ENCODE measurements around the gene HOXC6.
A peak's percentile ranks its signal among the peaks of the same experiment; 100 is the strongest.

Gene HOXC6

GRCh38 chr12:54028314-54029201 lies at the start of gene HOXC6:
TSS of gene HOXC6 (plus strand) at chr12:54028440. CDS start at chr12:54028522, 82 bp downstream.
- no peak for DNase-seq

GRCh38 chr12:53978477-53979356 lies 49.5 kb upstream of the HOXC6 start:
- DNase-seq: no peak

DNA sequence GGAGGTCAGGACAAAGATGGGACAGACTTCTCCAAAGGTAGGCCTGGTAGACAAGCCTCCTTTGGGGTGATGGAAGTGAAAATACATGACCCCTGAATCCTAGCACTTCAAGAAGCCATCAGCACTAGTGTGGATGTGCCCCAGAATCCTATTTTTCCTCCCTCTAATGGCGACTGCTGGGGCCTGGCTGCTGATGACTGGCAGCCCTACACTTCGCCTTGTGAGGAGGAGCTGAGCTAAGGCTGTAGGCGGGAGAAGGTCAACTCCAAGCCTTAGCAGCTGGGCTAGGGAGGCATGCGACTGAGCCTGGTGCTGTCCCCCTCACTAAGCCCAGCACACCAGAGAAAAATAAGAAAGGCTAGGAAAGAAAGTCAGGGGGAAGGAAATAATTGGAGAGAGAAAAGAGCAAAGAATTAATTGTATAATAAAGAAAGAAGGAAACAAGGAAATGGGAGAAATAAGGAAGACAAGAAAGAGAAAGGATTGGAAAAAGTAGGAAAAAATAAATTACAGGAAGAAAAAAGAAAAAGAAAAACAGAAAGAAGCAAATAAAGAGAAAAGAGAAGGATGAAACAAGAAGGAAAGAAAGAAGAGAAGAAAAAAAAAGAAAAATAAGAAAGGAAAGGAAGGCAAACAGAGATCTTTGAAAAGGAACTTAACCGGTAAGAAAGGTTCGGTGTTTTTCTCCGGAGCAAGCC lies 48.0 kb upstream of the HOXC6 start:
- DNase-seq: no peak

DNA sequence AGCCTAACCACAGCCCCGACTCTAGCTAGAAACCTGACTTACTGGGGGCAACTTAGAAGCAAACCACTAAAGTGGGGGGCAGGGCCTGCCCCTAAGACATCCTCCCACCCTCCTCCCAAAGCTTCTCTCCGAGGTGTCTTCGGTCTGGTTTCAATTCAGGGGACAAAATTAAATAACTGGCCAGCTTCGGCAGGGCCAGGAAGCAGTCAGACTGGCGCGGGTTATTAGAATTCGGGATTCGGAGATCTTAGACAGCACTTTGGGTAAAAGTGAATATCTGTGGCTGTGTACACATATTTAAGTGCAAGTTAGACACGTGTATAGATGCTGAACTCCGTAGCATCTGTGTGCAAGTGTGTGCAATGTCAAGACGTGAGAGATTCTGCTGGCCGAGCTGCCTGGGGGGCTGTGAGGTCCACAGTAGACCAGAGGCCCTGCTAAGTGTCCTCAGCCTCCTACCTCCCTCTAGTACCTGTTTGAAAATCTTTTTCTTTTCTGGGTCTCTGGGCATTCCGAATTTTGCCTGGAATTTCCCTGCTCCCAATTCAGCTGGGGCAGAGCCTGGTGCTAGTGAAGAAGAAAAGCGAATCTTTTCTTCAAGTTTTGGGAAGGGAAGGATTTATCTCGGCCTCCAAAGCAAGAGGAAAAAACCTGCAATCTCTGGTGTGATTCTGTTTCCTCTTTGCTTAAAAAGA lies 47.3 kb upstream of the HOXC6 start:
- DNase-seq: no peak

- DNase-seq: no peak
These were observed 46.3 kb upstream of the HOXC6 start for GRCh38 chr12:53981634-53982565.

GRCh38 chr12:53982648-53983567 lies 45.3 kb upstream of the HOXC6 start:
- DNase-seq: no peak

DNA sequence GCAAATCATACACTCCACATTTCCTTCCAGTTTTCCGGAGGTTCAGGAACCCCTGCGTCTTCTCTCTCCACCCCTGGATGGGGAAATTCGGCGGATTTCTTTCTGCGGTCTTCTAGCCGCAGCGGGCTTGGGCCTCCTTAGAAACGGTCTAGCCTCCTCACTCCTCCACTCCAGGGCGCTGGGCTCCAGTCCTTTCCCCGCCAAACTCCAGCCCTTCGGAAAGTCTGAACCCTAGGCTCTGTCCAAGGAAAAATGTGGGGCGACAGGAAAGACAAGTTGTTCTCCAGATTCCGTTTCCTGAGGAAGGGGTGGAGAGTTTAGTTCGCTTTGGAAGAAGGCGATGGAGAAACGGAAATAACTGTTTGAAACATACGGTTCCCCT lies 44.7 kb upstream of the HOXC6 start:
- DNase-seq: no peak

GRCh38 chr12:53983950-53984572 lies 44.2 kb upstream of the HOXC6 start:
- DNase-seq: no peak

DNA sequence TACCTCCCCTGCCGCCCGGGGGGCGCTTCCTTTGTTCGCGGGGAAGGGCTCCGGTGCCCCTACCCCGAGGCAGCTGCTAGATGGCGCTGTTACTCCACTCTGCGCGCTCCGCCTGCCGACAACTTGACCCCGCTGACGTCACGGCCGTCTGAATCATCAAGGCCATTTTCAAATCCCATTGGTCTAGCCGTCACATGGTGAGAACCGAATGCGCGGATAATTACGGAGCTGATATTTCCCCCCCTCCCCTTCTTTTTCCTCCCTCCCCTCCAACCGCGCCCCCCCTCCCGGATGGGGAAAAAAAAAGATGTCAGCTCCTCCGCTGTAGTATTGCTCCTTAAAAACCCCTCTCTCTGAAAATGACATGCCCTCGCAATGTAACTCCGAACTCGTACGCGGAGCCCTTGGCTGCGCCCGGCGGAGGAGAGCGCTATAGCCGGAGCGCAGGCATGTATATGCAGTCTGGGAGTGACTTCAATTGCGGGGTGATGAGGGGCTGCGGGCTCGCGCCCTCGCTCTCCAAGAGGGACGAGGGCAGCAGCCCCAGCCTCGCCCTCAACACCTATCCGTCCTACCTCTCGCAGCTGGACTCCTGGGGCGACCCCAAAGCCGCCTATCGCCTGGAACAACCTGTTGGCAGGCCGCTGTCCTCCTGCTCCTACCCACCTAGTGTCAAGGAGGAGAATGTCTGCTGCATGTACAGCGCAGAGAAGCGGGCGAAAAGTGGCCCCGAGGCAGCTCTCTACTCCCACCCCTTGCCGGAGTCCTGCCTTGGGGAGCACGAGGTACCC lies 43.1 kb upstream of the HOXC6 start, which contains the start of gene HOXC10:
HOXC10 (plus strand) TSS at position 246 of the 791 bp plus-strand sequence; CDS start at position 360, 114 bp downstream.
- DNase-seq: peak; percentile 90

GRCh38 chr12:53985692-53985993 lies 42.6 kb upstream of the HOXC6 start:
- no peak for DNase-seq

DNA sequence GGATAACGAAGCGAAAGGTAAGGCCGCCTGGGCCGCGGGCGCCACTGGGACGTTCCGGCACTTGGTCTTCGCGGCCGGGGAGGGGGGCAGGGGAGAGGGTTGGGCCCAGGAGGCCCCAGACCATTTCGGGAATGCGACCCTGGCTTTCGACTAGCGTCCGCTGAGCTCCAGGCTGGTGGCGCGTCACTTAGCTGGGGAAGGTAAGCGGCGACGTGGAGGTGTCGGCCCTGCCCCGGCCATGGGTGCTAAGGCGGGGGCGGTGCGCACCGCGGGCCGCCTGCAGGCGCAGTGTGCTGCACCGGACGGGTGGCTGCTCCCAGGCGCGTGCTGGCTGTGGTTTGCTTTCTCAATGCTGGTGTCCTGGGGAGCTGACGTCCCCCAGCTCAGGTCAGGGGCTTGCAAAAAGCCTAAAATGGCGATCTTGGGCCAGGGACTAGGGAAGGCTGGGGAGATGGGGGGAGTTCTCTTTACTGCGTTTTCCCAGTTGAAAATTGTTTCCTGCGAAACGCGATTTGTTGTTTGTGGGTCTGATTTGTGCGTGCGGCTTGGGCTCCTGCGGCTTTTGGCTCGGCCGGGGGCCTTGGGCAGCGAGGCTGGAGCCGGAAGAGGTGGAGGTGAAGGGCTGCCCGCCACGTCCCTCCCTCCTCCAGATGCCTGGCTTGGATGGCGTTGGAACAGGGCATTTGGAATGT lies 42.1 kb upstream of the HOXC6 start:
- peak; percentile 23 for DNase-seq

- no peak for DNase-seq
These were observed 41.4 kb upstream of the HOXC6 start for GRCh38 chr12:53986686-53987483.

DNA sequence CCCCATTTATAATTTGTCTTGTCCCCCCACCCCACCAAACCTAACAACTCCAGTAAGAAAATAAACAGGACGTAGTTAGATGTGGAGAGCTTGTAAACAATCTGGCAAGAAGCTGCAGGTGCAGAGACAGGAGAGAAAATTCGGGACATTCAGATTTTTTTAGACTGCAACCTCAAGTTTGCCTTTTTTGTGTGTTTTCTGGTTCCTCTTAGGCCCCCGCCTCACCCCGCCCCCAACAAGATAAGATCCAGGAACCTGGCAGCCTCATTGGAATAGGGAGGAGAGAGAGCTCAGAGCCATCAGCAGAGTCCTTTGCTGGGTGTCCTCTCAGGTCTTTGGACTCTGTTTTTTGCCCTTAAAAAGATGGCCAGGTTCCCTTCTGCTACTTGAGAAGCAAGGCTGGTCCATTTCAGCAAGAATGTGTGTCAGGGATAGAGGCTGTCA lies 40.4 kb upstream of the HOXC6 start:
- no peak for DNase-seq

DNA sequence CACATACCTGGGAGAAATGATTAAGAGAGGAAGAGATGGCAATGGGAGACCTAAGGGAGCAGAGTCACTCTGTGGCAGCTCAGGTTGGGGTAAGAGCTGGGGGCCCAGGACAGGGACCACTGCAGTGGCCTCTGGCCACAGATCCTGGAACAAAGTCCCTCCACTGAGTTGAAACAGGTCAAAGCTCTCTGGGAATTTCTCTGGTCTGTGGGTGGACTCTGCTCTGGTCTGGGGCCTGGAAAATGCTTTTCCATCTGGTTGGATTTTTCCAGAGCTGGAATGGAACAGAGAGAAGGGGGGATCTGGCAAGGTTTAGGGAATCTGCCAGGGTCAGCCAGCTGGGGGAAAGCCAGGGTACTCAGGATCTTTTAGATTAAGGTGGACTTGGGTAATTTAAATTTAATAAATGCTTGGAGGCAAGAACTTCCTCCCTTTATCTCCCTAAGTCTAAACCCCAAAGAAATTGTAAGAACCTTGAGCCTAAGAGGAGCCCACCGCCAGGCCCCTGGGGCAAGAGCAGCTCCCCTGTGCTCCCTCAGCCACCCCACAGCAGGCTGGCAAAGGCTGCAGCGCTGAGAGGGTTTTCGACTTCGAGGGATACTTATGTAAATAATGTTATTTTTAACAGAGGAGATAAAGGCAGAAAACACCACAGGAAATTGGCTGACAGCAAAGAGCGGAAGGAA lies 39.6 kb upstream of the HOXC6 start:
- DNase-seq: no peak

- peak; percentile 58 for DNase-seq
These were observed 38.8 kb upstream of the HOXC6 start for GRCh38 chr12:53989227-53990113.

Data from activated CD4-positive, alpha-beta T cell treated with anti-CD3 and anti-CD28 coated beads, Interleukin-2, Interleukin-6, amounts not matched to agents 100 ng/mL and 50 ng/mL, durations not matched to agents 16 hours and 8 hours (primary cell).